IMR-90 (cell line): ENCODE results near the gene GNAI2. TPM values are rescaled to one million over a fixed set of nuclear protein-coding genes. Genes with fewer than 3 reads are reported as not detected.

Experiments
- ATAC-seq: fragments of 200-7000 bp; cut with Tn5 transposase; 2 replicates; pipeline ENCODE4 v1.9.1; 2020; ENCODE audit warnings: low read depth, mild to moderate bottlenecking, moderate library complexity
- Bru-seq: library from RNA; stranded (reverse); fragments of 400-500 nt; gene quantifications from one replicate; lab custom pipeline; 2021; lab: Mats Ljungman, UMichigan
- BruChase-seq, 2 experiments: library from RNA; stranded (reverse); fragments of 400-500 nt; gene quantifications; one replicate each; lab custom pipeline; 2021; lab: Mats Ljungman, UMichigan
- BruUV-seq: library from RNA; stranded (reverse); fragments of 400-500 nt; replicated peaks from 2 replicates; lab custom pipeline; 2021; lab: Mats Ljungman, UMichigan
- CTCF ChIA-PET: fragments of 300-600 bp; formaldehyde crosslinking; extraction: SDS; loops from one replicate; lab custom pipeline; 2021; ENCODE audit warnings: antibody characterized with exemption; lab: Yijun Ruan, JAX
- POLR2A ChIA-PET: fragments of 300-600 bp; sonication (Branson Sonifier 250); formaldehyde crosslinking; loops from one replicate; lab custom pipeline; 2022; ENCODE audit warnings: antibody characterized with exemption; ENCODE audit not compliant: unreplicated experiment; lab: Charles Lee
- DNase-seq: peaks from one replicate; pipeline ENCODE4 v3.0.0; 2013
- H2AFZ ChIP-seq: replicated peaks from 2 replicates; pipeline ENCODE3; 2013; ENCODE audit warnings: low read length, mild to moderate bottlenecking; ENCODE audit not compliant: poor library complexity
- H2AK5ac ChIP-seq: 2 replicates; pipeline ENCODE4 v1.6.1; 2013; ENCODE audit warnings: low read depth, low read length, inconsistent platforms
- H2AK9ac ChIP-seq: replicated peaks from 2 replicates; pipeline ENCODE3; 2013; ENCODE audit warnings: mild to moderate bottlenecking, low read depth, low read length, moderate library complexity; ENCODE audit not compliant: poor library complexity
- H2BK120ac ChIP-seq: 2 replicates; pipeline ENCODE4 v1.6.1; 2013; ENCODE audit warnings: low read depth, low read length, inconsistent platforms
- H2BK15ac ChIP-seq: 3 replicates; pipeline ENCODE4 v1.6.1; 2013; ENCODE audit warnings: low read depth, low read length, inconsistent platforms
- H2BK20ac ChIP-seq: 2 replicates; pipeline ENCODE4 v1.6.1; 2013; ENCODE audit warnings: low read depth, mild to moderate bottlenecking, inconsistent platforms, low read length, moderate library complexity
- H2BK5ac ChIP-seq: 2 replicates; pipeline ENCODE4 v1.6.1; 2013; ENCODE audit warnings: mild to moderate bottlenecking, low read depth, low read length, inconsistent platforms; ENCODE audit not compliant: poor library complexity, severe bottlenecking
- H3K14ac ChIP-seq: replicated peaks from 2 replicates; pipeline ENCODE4 v1.6.1; 2013; ENCODE audit warnings: low read depth, low read length, inconsistent platforms
- H3K18ac ChIP-seq: 2 replicates; pipeline ENCODE4 v1.6.1; 2013; ENCODE audit warnings: low read depth, low read length, control low read depth
- H3K23ac ChIP-seq: 2 replicates; pipeline ENCODE4 v1.6.1; 2013; ENCODE audit warnings: low read depth, low read length, inconsistent platforms
- H3K27ac ChIP-seq: 2 replicates; pipeline ENCODE4 v1.5.1; 2013; ENCODE audit warnings: mild to moderate bottlenecking, control low read depth, low read length; ENCODE audit not compliant: insufficient read depth
- H3K27me3 ChIP-seq: 2 replicates; pipeline ENCODE4 v1.6.1; 2013; ENCODE audit warnings: low read length; ENCODE audit not compliant: control insufficient read depth, insufficient read depth
- H3K36me3 ChIP-seq: 2 replicates; pipeline ENCODE4 v1.6.1; 2013; ENCODE audit warnings: low read length, mixed read lengths; ENCODE audit not compliant: control insufficient read depth, insufficient read depth
- H3K4ac ChIP-seq: 2 replicates; pipeline ENCODE4 v1.6.1; 2013; ENCODE audit warnings: low read depth, low read length, inconsistent platforms
- H3K4me1 ChIP-seq: 2 replicates; pipeline ENCODE4 v1.6.1; 2013; ENCODE audit warnings: low read length, mixed read lengths; ENCODE audit not compliant: control insufficient read depth, insufficient read depth
- H3K4me2 ChIP-seq: 2 replicates; pipeline ENCODE4 v1.6.1; 2013; ENCODE audit warnings: low read depth, mild to moderate bottlenecking, control low read depth, low read length, moderate library complexity
- H3K4me3 ChIP-seq: 2 replicates; pipeline ENCODE4 v1.5.1; 2013; ENCODE audit warnings: low read depth, mild to moderate bottlenecking, control low read depth, low read length, moderate library complexity; ENCODE audit not compliant: insufficient read depth
- H3K56ac ChIP-seq: 2 replicates; pipeline ENCODE4 v1.6.1; 2013; ENCODE audit warnings: low read length, inconsistent platforms; ENCODE audit not compliant: insufficient read depth; ENCODE audit errors: extremely low read depth
- H3K79me1 ChIP-seq, 2 experiments: 2 replicates each; pipeline ENCODE4 v1.6.1; 2013; ENCODE audit warnings: low read length in 2 of 2, inconsistent platforms in 1 of 2, low read depth in 1 of 2
- H3K9ac ChIP-seq: 2 replicates; pipeline ENCODE4 v1.6.1; 2013; ENCODE audit warnings: low read depth, low read length, control low read depth
- H3K9me1 ChIP-seq: 2 replicates; pipeline ENCODE4 v1.6.1; 2013; ENCODE audit warnings: low read length, inconsistent platforms; ENCODE audit not compliant: insufficient read depth
- H3K9me3 ChIP-seq: 2 replicates; pipeline ENCODE4 v1.6.1; 2013; ENCODE audit warnings: low read length; ENCODE audit not compliant: control insufficient read depth, insufficient read depth
- H4K20me1 ChIP-seq: 2 replicates; pipeline ENCODE4 v1.6.1; 2013; ENCODE audit warnings: low read length, inconsistent platforms; ENCODE audit not compliant: insufficient read depth
- H4K5ac ChIP-seq: 2 replicates; pipeline ENCODE4 v1.6.1; 2013; ENCODE audit warnings: mild to moderate bottlenecking, low read depth, low read length, control low read depth
- H4K8ac ChIP-seq, 2 experiments: 2 replicates each; pipeline ENCODE4 v1.6.1; 2013; ENCODE audit warnings: low read depth in 2 of 2, low read length in 2 of 2, control low read depth in 1 of 2, inconsistent platforms in 1 of 2
- H4K91ac ChIP-seq: 2 replicates; pipeline ENCODE4 v1.6.1; 2013; ENCODE audit warnings: low read depth, low read length, inconsistent platforms; ENCODE audit not compliant: insufficient read depth
- BHLHE40 ChIP-seq: fragments of 150-350 bp; IDR thresholded peaks from 2 replicates; pipeline ENCODE4 v1.6.1; 2016; ENCODE audit warnings: mild to moderate bottlenecking, low read depth, low read length
- CEBPB ChIP-seq: IDR thresholded peaks from 2 replicates; pipeline ENCODE4 v1.6.1; 2012; ENCODE audit warnings: low read depth, low read length, improper control_type of control experiment
- FOS ChIP-seq: fragments of 150-350 bp; IDR thresholded peaks from 2 replicates; pipeline ENCODE4 v1.6.1; 2016; ENCODE audit warnings: low read depth, low read length
- MAFK ChIP-seq: IDR thresholded peaks from 2 replicates; pipeline ENCODE4 v1.6.1; 2012; ENCODE audit warnings: low read depth, low read length, improper control_type of control experiment
- MXI1 ChIP-seq: IDR thresholded peaks from 2 replicates; pipeline ENCODE4 v1.6.1; 2012; ENCODE audit warnings: low read depth, mild to moderate bottlenecking, low read length, moderate library complexity, borderline replicate concordance
- POLR2A ChIP-seq: IDR thresholded peaks from 2 replicates; pipeline ENCODE4 v1.6.1; 2012; ENCODE audit warnings: mild to moderate bottlenecking, low read depth, low read length
- RAD21 ChIP-seq: IDR thresholded peaks from 2 replicates; pipeline ENCODE4 v1.6.1; 2012; ENCODE audit warnings: low read length, improper control_type of control experiment
- RCOR1 ChIP-seq: IDR thresholded peaks from 2 replicates; pipeline ENCODE4 v1.6.1; 2012; ENCODE audit warnings: mild to moderate bottlenecking, low read length, improper control_type of control experiment; ENCODE audit not compliant: insufficient replicate concordance
- RFX5 ChIP-seq: IDR thresholded peaks from 2 replicates; pipeline ENCODE4 v1.8.0; 2012; ENCODE audit warnings: low read depth, mild to moderate bottlenecking, low read length, moderate library complexity
- WGBS, 2 experiments: methylation state at CpG; one replicate each; pipeline versions ENCODE4 v1.1.5 to v1.1.7; 2013; ENCODE audit warnings: missing lambda C conversion rate in 2 of 2; ENCODE audit not compliant: insufficient read length in 1 of 2; ENCODE audit errors: extremely low coverage in 2 of 2; 5-methylcytosine and 5-hydroxymethylcytosine counted together
- dilution Hi-C: fragments of 300-500 bp; cut with HindIII; formaldehyde crosslinking; loops from one replicate; pipeline ENCODE4 v1.14.3; 2018; ENCODE audit warnings: low sequenced_read_pairs; ENCODE audit not compliant: unreplicated experiment
- in situ Hi-C: fragments of 300-500 bp; cut with MboI; formaldehyde crosslinking; loops from 3 replicates; pipeline ENCODE4 v1.14.3; 2019; ENCODE audit warnings: low sequenced_read_pairs, inconsistent platforms, mixed read lengths
- intact Hi-C: fragments of 100-400 bp; cut with micrococcal nuclease; formaldehyde crosslinking; loops from 2 replicates; pipeline ENCODE4 v1.10.0; 2022
- long read RNA-seq: library from polyadenylated mRNA; unstranded; transcript quantifications from one replicate; pipeline ENCODE4 v2.0.0, GENCODE V29; 2021; ENCODE audit not compliant: unreplicated experiment
- polyA plus RNA-seq, 3 experiments: library from polyadenylated mRNA; depleted of rRNA; stranded (reverse); fragments of >200 nt; gene quantifications; 2 replicates each; pipeline ENCODE4 v1.2.3, GENCODE V29; 2012; ENCODE audit warnings: low replicate concordance in 1 of 3
- total RNA-seq: library from RNA; depleted of rRNA; stranded (reverse); fragments of >200 nt; gene quantifications from 2 replicates; pipeline ENCODE4 v1.2.3, GENCODE V29; 2012; rRNA removed
- TF ChIP-seq, protein P1 (sequence below): conservative IDR thresholded peaks from 2 replicates; pipeline ENCODE4 v1.5.1; 2012; ENCODE audit warnings: mild to moderate bottlenecking, low read depth, low read length, improper control_type of control experiment
- TF ChIP-seq, protein P2 (sequence below): fragments of 150-350 bp; IDR thresholded peaks from 2 replicates; pipeline ENCODE4 v1.6.1; 2016; ENCODE audit warnings: low read depth, mild to moderate bottlenecking, low read length, moderate library complexity, borderline replicate concordance

GNAI2 gene
- 816 and 867 TPM in 2 replicates for total RNA-seq
- 1,079 and 1,150 TPM in 2 replicates for polyA plus RNA-seq (2012; rRNA removed)
- polyA plus RNA-seq (2012; cell fraction: cytosol; rRNA removed) = 411 and 787 TPM in 2 replicates
- polyA plus RNA-seq (2012; cell fraction: nucleus; rRNA removed; ENCODE audit: low replicate concordance) = 281 and 349 TPM in 2 replicates
- percentile 79 among the genes with signal in this experiment for Bru-seq, nascent RNA
- BruChase-seq, experiment 1, labeled RNA remaining after a 6-hour chase = percentile 90 among the genes with signal in this experiment
- percentile 87 among the genes with signal in this experiment for BruChase-seq, experiment 2, labeled RNA remaining after a 2-hour chase
- long read RNA-seq, transcript GNAI2-210 (7 exons, 2,445 nt) = minor isoform, 7 of 497 reads
- long read RNA-seq, transcript GNAI2-202 (9 exons, 2,464 nt) = major isoform, 383 of 497 reads
- long read RNA-seq, partial matches to known transcripts = 29 of 497 reads
- long read RNA-seq, other reads (novel, unspliced or antisense) = 75 of 497 reads

DNA sequence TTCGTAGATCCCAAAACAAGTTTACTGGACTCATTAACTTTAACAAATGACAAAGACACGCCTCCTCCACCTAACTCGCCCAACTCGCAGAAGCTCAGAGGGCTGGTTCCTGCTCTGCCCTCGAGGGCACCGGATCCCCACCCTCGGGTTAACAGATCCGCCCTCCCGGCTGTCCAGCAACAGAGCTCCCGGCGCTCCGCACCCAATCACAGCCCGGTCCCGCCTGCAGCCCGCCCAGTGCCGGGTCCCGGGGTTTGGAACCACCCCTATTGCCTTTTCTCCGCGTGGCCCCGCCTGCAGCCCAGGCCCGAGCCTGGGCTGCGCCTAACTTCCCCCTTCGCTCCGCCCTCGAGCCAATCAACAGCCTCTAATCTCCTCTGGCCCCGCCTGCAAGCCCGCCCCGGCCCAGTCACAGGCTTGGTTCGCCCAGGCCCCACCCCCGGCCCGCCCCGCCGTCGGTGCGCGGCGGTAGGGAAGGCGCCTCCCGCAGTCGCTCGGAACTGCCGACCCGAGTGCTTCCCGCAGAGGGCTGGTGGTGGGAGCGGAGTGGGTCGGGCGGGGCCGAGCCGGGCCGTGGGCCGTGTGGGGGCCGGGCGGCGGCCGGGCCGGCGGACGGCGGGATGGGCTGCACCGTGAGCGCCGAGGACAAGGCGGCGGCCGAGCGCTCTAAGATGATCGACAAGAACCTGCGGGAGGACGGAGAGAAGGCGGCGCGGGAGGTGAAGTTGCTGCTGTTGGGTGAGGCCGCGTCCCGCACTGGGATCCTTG, at the start of gene GNAI2:
GNAI2 (plus strand) TSS at position 489 of the 768 bp plus-strand sequence; CDS start at position 621, 132 bp downstream.
- H3K27ac ChIP-seq = peak within 1 kb of the TSS; percentile 97
- H3K23ac ChIP-seq = peak within 1 kb of the TSS; percentile 97
- H3K79me1 ChIP-seq = peaks cover 0 to 32% of the 10 kb centered on the region in 2 experiments; a peak in 2 of 4 replicates
- H4K8ac ChIP-seq = peak within 1 kb of the TSS; percentile 48 to 87; a peak in 3 of 4 replicates
- peaks cover 11% of the 10 kb centered on the region; the same call in 1 of the 2 replicates for H3K4me1 ChIP-seq
- H3K14ac ChIP-seq = peak within 1 kb of the TSS; percentile 98
- H4K91ac ChIP-seq = peak within 1 kb of the TSS; percentile 80
- H2AFZ ChIP-seq = peak within 1 kb of the TSS; percentile 80
- peaks cover 9% of the 10 kb centered on the region; the same call in 1 of the 2 replicates for H3K36me3 ChIP-seq
- H2BK120ac ChIP-seq = no peak within 1 kb of the TSS
- in situ Hi-C loops (no loop called here), intact Hi-C loops (no loop called here), dilution Hi-C loops (no loop called here)
- no peak within 1 kb of the TSS; the same call in 2 of the 3 replicates for H2BK15ac ChIP-seq
- no TSS peak for BruUV-seq
- ATAC-seq = peak; percentile 91
- peak within 1 kb of the TSS; percentile 98 for H3K4ac ChIP-seq
- H3K9me1 ChIP-seq = peaks cover 7% of the 10 kb centered on the region
- H2AK9ac ChIP-seq = peak within 1 kb of the TSS; percentile 100
- H2AK5ac ChIP-seq = peak within 1 kb of the TSS; percentile 99
- H3K27me3 ChIP-seq = no peaks in the 10 kb centered on the region
- WGBS, 2 experiments = 0% methylated on average over 23 of the region's 75 CpGs; no CpG with 5 or more reads in 1 of the 2 experiments
- peak within 1 kb of the TSS; percentile 97 for H3K4me2 ChIP-seq
- peak within 1 kb of the TSS; percentile 82 for H3K4me3 ChIP-seq
- peak within 1 kb of the TSS; percentile 90 for H2BK5ac ChIP-seq
- H3K9me3 ChIP-seq = no peaks in the 10 kb centered on the region
- H4K20me1 ChIP-seq = peaks cover 46% of the 10 kb centered on the region
- H3K56ac ChIP-seq = peak within 1 kb of the TSS; percentile 84
- ChIA-PET CTCF (interaction anchor here (0.7 to 1.1 kb wide), 2 partner anchors 9 to 11 kb away, joined by 4 to 6 read pairs; no protein-coding TSS in a partner anchor), POLR2A (interaction anchor here (0.6 to 1.4 kb wide), 2 partner anchors 11 to 28 kb away, joined by 3 to 6 read pairs; no protein-coding TSS in a partner anchor)
- H3K9ac ChIP-seq = peak within 1 kb of the TSS; percentile 98
- DNase-seq = peak; percentile 96
- peak within 1 kb of the TSS; percentile 37; the same call in 1 of the 2 replicates for H3K18ac ChIP-seq
- H2BK20ac ChIP-seq = no peak within 1 kb of the TSS
- H4K5ac ChIP-seq = peak within 1 kb of the TSS; percentile 92; the same call in 1 of the 2 replicates
- TF ChIP-seq RAD21 = no peak
- TF ChIP-seq, protein P1, sequence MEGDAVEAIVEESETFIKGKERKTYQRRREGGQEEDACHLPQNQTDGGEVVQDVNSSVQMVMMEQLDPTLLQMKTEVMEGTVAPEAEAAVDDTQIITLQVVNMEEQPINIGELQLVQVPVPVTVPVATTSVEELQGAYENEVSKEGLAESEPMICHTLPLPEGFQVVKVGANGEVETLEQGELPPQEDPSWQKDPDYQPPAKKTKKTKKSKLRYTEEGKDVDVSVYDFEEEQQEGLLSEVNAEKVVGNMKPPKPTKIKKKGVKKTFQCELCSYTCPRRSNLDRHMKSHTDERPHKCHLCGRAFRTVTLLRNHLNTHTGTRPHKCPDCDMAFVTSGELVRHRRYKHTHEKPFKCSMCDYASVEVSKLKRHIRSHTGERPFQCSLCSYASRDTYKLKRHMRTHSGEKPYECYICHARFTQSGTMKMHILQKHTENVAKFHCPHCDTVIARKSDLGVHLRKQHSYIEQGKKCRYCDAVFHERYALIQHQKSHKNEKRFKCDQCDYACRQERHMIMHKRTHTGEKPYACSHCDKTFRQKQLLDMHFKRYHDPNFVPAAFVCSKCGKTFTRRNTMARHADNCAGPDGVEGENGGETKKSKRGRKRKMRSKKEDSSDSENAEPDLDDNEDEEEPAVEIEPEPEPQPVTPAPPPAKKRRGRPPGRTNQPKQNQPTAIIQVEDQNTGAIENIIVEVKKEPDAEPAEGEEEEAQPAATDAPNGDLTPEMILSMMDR = 0 out of 2 replicates have a peak, but pooled peaks have one; percentile 2
- peak; percentile 18; the same call in 1 of the 2 replicates for TF ChIP-seq RFX5
- no peak for TF ChIP-seq RCOR1
- TF ChIP-seq, protein P2, sequence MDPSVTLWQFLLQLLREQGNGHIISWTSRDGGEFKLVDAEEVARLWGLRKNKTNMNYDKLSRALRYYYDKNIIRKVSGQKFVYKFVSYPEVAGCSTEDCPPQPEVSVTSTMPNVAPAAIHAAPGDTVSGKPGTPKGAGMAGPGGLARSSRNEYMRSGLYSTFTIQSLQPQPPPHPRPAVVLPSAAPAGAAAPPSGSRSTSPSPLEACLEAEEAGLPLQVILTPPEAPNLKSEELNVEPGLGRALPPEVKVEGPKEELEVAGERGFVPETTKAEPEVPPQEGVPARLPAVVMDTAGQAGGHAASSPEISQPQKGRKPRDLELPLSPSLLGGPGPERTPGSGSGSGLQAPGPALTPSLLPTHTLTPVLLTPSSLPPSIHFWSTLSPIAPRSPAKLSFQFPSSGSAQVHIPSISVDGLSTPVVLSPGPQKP = no peak
- TF ChIP-seq FOS = no peak
- no peak for TF ChIP-seq CEBPB
- peak; percentile 98 for TF ChIP-seq POLR2A
- no peak for TF ChIP-seq BHLHE40
- no peak for TF ChIP-seq MAFK
- peak; percentile 55; the same call in 1 of the 2 replicates for TF ChIP-seq MXI1
